GM12873 (cell line): ENCODE results near the gene SIX3.

ENCODE experiments used
- CTCF ChIP-seq: IDR thresholded peaks from 2 replicates; pipeline ENCODE4 v1.5.1; 2012; ENCODE audit warnings: low read depth, mild to moderate bottlenecking, moderate library complexity, low read length, control low read depth; ENCODE audit not compliant: insufficient read depth; ENCODE audit errors: missing control alignments

The SIX3 gene

GRCh38 chr2:44932079-44932478 lies 9.4 kb upstream of the SIX3 start:
- no peak for TF ChIP-seq CTCF

GRCh38 chr2:44932564-44933392 lies 8.7 kb upstream of the SIX3 start:
- TF ChIP-seq CTCF: no peak

GRCh38 chr2:44933434-44933951 lies 8.0 kb upstream of the SIX3 start:
- TF ChIP-seq CTCF: no peak

- no peak for TF ChIP-seq CTCF
Observed at GRCh38 chr2:44934038-44934982, 7.2 kb upstream of the SIX3 start.

GRCh38 chr2:44934983-44935728 lies 6.3 kb upstream of the SIX3 start:
- no peak for TF ChIP-seq CTCF

GRCh38 chr2:44935729-44936098 lies 5.8 kb upstream of the SIX3 start:
- TF ChIP-seq CTCF: no peak

- no peak for TF ChIP-seq CTCF
Observed at GRCh38 chr2:44936275-44936674, 5.2 kb upstream of the SIX3 start.
